HG03432 (cell line): ENCODE data around the gene DOK6.
"Not testable (repeated sequence)": the region's sequence is repeated elsewhere in the genome, so short reads cannot be mapped to it uniquely, and the experiment has no call there.

Source experiments
- ATAC-seq: cut with Tn5 transposase; IDR thresholded peaks from one replicate; pipeline ENCODE4 v1.9.1; 2021; ENCODE audit warnings: mild to moderate bottlenecking, moderate library complexity; ENCODE audit not compliant: unreplicated experiment

The DOK6 gene

GRCh38 chr18:69400253-69400975 is at the start of gene DOK6:
Gene DOK6 (plus strand): TSS chr18:69400888.
- no peak for ATAC-seq

DNA sequence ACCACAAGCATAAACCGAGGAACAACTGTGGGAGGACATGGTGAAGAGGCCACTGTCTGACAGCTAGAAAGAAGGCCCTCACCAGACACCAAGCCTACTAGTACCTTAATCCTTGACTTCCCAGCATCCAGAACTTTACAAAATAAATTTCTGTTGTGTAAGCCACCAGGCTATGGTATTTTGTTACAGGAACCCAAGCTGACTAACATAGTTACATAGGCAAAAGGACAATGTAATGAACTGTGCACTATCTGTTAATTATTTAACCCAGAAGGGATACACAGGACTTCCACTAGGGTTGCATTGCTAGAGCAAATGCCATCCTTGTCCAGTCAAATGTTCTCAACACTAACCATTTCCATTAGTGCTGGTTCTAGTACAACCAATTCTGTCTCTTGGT is 47.7 kb upstream of the DOK6 start:
- no peak for ATAC-seq

- ATAC-seq: no peak
Measured at GRCh38 chr18:69357590-69357989, 43.1 kb upstream of the DOK6 start.

DNA sequence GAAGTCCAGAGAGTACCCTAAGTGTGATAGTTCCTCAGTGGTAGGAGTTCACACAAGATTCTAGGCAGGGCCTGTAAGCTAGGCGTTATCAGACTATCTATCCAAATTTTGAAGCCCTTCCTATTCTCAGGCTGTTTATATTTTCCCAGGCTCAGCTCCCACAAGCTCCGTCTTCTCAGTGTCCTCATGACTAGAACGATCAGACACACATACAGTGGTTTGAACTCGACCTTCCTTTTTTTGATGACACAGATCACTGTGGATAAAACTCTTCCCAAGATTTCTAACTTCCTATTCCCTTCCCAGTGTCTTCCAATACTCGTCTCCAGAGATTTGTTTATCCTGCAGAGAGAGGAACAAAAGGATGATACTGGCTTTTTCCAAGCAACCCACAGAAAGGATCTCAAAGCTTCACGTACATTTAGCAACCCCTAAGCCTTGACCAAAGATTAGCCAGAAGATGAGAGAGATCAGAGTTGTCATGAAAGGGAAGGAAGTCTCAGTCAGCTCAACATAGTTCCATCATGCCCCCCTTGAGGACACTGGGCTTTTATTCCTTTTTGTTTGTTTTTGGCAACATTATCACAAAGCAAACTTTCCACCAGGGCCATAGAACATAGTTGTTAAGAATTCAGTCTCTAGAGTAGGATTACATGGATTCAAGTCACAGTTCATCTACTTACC is 42.3 kb upstream of the DOK6 start:
- no peak for ATAC-seq

DNA sequence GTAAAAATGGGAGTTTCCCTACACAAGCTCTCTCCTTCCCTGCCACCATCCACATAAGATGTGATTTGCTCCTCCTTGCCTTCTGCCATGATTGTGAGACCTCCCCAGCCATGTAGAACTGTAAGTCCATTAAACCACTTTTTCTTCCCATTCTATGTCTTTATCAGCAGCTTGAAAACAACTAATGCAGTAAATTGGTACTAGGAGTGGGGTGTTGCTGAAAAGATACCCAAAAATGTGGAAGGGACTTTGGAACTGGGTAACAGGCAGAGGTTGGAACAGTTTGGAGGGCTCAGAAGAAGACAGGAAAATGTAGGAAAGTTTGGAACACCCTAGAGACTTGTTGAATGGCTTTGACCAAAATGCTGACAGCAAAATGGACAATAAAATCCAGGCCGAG is 40.9 kb upstream of the DOK6 start:
- ATAC-seq: not testable (repeated sequence)

GRCh38 chr18:69364930-69365329 is 35.8 kb upstream of the DOK6 start:
- no peak for ATAC-seq

- ATAC-seq: no peak
Measured at GRCh38 chr18:69365658-69366057, 35.0 kb upstream of the DOK6 start.

GRCh38 chr18:69367104-69367503 is 33.6 kb upstream of the DOK6 start:
- no peak for ATAC-seq

DNA sequence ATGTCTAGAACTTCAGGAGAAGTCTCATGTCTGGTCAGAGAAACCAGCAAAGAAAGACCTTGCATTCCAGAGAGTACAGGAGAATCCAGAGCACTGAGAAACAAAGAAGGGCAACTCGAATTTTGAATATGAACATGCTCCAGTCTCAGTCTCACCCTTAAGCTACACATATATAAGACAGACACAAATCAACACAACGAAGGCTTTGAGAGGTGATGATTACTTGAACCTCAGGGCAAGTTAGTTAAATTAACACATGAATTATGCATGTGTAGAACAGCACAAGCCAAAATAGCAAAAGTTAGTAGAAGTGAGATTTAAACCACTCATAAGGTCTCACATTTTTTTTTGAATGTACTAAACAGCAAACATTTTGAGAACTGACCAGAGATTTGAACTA is 29.0 kb upstream of the DOK6 start:
- no peak for ATAC-seq

DNA sequence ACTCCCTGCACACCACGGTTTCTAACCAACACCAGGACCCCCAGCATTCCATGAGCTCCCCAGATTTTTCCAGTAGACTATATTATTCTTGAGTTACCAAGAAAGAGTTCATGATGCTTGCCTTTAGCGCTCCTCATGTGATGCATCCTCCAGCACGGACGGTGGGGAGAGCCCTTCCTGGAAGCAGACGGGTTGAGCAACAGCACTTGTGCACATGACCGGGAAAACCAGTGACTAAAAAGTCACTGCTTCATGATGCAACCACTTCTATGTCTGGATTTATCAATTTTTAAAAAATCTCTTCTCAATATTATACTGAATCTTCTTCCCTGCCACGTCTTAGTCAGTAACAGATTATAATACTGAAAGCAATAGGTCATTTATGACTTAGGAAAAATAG is 20.4 kb upstream of the DOK6 start:
- no peak for ATAC-seq

DNA sequence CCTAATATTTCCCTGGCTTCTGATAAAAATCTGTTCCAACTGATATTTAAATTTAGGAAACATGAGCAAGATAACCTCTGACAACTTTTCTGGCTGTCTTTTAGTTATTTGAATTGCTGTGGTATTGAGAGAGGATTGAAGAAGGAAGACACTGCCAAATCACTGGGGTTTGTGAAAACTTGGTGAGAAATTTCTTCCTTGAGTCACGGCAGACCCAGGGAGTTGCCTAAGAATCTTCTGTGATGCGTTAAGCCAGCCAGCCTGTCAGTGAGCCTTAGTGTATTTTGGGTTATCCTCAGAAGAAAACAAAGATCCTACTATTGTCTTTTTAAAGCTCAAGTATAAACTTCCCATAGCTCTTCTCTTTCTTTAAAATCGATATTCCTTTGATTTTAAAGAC is 17.5 kb upstream of the DOK6 start:
- no peak for ATAC-seq

DNA sequence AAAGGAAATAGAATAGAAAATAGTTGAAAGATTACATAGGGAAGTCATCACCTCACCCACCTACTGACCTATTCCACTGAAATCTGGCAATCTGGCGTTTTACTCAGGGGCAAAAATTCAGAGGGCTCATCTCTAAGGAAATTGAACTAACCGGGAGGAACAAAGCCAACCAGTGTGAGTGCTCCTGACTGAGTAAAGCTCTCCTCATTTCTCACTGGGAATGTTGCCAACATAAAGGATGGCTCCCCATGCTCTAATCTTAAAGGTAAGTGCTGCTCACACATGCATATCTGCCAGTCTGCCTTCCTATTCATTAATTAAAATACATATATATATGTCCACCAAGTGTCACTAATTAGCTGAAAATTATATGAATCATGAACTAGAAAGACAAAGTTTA is 13.5 kb upstream of the DOK6 start:
- no peak for ATAC-seq

- ATAC-seq: no peak
Measured at GRCh38 chr18:69388222-69388621, 12.5 kb upstream of the DOK6 start.

GRCh38 chr18:69397096-69397495 is 3.6 kb upstream of the DOK6 start:
- no peak for ATAC-seq

DNA sequence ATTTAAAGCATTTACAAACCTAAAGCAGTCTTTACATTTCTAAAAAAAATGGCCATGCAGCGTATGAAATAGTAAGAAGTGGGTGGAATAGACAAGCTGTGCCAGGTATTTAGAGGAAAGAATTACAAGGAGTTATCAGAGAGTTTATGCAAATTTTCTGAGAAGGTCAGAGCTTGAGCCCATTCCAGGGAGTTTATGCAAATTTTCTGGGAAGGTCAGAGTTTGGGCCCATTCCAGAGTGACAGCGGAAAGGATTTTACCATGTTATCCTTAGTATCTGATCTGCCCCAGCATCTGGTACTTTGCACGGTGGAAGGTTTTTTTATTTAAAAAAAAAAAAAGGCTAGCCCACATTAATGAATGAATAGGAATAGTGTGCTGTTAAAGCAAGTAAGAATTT is 1.4 kb upstream of the DOK6 start:
- ATAC-seq: no peak

- ATAC-seq: no peak
Measured at GRCh38 chr18:69400976-69401225, 213 bp downstream of the DOK6 start.

- no peak for ATAC-seq
Measured at GRCh38 chr18:69401226-69401971, 711 bp downstream of the DOK6 start.

DNA sequence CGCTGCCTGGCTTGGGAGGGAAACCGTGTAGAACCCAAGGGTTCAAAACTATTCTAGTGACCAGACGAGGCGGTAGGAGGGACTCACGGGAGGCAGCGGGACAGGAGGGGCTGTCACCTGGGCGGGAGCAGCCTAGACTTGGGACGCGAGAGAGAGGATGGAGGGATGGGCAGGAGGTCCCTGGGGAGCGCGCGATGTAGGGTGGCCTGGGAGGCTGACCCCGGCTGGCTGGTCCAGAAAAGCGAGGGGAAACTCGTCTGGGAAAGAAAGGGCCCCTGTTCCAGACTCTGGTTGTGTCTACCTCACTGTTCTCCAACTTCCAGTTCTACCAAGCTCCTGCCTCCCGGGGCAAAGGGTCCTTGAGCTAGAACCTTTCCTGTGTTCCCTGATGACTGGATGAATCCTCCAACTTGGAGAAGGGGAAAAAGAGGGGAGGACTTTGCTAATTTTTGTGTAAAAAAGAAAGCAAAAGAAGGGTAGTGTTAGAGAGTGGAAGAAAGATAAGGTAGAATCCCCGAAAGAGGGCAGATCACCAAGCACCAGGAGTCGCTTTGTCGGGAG is 1.4 kb downstream of the DOK6 start:
- no peak for ATAC-seq

DNA sequence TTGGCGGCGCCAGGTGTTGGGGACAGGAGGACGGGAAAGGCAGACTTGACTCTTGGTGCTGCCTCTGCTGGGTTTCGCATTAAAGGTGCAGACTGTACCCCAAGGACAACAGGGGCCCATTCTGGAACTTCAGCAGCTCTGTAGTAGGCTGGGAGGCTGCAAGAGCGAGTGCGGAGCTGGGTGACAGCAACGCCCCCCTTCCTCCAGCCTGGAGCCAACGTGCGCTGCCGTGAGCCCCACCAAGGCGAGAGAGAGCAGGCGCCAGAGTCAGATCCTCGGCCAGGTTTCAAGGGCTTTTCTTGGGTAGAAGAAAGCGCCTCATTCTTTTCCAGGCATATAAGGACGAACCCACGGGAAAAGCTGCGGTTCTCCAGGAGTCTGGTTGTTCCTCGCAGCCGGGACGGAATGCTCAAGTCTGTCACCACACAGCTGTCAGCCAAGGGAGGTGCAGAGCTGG is 1.9 kb downstream of the DOK6 start:
- ATAC-seq: no peak

- no peak for ATAC-seq
Measured at GRCh38 chr18:69408522-69408921, 7.8 kb downstream of the DOK6 start.

GRCh38 chr18:69411199-69411598 is 10.5 kb downstream of the DOK6 start:
- ATAC-seq: no peak

- ATAC-seq: no peak
Measured at GRCh38 chr18:69414184-69414583, 13.5 kb downstream of the DOK6 start.
